Inflammatory macrophage (primary cell): ENCODE measurements around the gene CMTM1.
A peak's percentile ranks its signal among the peaks of the same experiment; 100 is the strongest.
"Not testable (repeated sequence)": the region's sequence is repeated elsewhere in the genome, so short reads cannot be mapped to it uniquely, and the experiment has no call there.

Source experiments
- DNase-seq, 2 donors: peaks; one replicate each; pipeline ENCODE4 v3.0.0-alpha.2; 2020 to 2022

Gene CMTM1

GRCh38 chr16:66594739-66595138 is 28.5 kb downstream of the CMTM1 start:
- DNase-seq: peak; percentile 70 to 81

GRCh38 chr16:66596559-66596958 is 30.3 kb downstream of the CMTM1 start:
- not testable (repeated sequence) for DNase-seq

GRCh38 chr16:66596986-66597848 is 31.0 kb downstream of the CMTM1 start:
- DNase-seq: no peak

GRCh38 chr16:66598111-66598510 is 31.9 kb downstream of the CMTM1 start:
- peak; percentile 47 to 60 for DNase-seq

DNA sequence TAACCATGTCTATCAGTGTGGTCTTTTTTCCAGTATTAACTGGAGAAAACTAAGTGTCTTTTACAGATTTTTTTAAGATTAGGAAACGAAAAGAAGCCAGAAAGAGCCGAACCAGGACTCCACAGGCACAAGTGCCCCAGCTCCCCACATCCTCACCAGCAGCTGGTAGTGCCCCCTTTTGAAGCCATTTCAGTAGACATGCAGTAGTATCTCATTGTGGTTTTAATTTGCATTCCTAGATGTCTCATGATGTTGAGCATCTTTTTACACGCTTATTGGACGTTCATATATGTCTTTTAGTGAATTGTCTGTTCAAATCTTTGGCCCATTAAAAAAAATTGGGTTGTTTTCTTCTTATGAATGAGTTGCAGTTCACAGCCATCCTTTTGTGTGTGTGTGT is 33.5 kb downstream of the CMTM1 start:
- no peak for DNase-seq

DNA sequence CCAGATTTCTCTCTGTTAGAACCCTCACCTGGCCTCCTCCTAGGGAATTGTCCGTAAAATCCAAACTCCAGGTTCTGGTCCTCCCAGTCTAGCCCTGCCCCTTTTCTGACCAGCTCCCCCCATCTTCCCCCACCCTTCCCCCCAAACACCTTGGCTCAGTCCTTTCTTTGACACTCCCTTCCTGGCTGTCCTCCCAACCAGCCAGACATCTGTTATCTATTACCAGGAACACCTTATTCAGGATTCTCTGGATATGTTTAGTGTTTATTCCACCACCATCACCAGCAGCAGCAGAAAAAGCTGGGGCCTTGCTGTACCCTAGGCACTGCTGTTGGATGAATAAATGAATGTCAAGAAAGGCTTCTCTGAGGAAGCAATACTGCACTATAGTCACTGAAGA is 34.2 kb downstream of the CMTM1 start:
- no peak for DNase-seq

DNA sequence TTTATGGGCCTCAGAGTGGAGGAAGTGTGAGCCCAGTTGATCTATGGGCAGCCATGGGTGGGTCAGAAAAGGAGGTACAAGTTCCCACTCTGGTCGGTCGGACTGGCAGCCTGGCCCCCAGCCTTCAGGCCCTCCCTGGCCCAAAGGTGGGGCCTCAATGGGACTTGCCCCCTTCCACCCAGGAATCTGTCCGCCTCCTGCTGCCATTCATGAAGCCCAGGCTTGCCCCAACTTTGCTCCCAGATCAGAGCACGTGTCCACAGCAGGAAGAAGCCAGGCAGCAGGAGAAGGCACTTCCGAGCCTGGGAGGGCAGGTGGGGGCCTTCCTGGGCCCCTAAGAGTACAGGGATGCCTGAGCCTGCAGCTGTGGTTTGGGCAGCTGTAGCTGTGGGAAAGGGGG is 35.2 kb downstream of the CMTM1 start:
- DNase-seq: no peak

DNA sequence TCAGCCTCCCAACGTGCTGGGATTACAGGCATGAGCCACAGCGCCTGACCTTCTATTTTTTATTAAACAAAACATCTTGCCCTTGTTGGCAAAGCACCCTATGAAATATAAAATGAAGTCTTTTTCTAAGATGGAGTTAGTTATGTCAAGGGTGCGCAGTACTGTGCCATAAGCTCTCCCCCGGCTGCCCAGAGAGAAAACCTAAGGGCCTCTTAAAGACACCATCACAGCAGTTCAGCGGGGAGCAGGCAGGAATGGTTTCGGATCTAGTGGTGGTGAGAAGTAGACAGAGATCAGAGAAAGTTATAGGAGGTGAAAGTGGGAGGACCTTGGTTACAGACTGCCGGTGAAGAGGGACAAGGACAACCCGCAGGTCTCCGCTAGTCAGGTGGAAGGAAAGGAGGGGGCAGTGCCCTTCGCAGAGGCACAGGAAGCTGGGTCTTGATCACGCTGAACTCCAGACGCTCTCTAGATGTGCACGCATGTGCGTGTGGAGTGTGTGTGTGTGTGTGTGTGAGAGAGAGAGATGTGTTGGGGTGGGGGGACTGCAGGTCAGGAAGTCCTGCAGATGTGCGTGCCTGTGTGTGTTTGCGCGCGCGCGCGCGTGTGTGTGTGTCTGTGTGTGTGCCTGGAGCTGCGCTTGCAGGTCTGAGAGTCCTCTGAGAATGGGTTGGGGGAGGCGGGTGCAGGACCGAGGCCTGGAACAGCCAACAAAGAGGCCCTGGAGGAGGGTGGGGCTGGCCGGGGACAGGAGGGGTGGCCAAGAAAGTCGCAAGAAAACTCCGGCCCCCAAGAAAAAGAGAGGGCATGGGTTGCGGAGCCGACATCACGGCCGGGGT is 37.5 kb downstream of the CMTM1 start:
- peak; percentile 30 to 49 for DNase-seq

- DNase-seq: peak; percentile 50 to 62
These were observed 38.3 kb downstream of the CMTM1 start, which contains the start of gene CMTM3 for GRCh38 chr16:66604376-66605176. CMTM3 (plus strand) TSS chr16:66604704; CDS start chr16:66604806, 102 bp downstream.

GRCh38 chr16:66605177-66605978 is 39.1 kb downstream of the CMTM1 start:
- peak; percentile 44 to 56 for DNase-seq

DNA sequence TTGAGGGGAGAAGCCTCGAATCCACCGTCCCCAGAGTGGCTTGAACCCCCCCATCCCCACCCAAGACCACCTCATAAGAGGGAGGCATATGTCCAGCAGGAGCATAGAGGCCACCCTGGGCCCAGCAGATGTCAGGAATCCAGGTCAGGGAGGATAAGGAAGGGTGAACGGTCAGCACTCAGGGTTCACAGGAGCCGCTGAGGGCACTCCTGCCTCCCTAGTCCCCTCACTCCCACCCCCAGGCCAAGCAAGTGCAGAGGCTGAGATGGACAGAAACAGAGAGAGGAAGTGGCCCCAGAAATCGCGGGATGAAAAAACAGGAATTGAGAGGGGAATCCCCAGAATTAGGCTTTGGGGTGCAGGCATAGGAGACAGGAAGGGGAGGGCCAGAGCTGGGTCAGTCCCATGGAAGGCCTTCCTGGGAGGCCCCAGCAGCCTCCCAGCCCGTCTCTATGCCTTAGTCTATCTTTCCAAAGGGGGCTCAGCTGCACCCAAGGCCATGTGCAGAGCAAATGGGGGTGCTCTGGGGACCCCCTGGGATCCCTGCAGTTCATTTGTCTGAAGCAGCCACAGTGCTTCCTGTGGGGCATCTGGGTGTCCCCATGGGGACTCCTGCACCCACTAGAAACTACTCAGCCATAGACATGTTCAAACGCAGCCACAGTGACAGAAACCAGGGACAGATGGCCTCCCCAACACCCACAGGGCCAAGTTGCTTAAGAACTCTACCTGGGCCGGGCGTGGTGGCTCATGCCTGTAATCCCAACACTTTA is 39.9 kb downstream of the CMTM1 start:
- DNase-seq: peak; percentile 77 to 78

DNA sequence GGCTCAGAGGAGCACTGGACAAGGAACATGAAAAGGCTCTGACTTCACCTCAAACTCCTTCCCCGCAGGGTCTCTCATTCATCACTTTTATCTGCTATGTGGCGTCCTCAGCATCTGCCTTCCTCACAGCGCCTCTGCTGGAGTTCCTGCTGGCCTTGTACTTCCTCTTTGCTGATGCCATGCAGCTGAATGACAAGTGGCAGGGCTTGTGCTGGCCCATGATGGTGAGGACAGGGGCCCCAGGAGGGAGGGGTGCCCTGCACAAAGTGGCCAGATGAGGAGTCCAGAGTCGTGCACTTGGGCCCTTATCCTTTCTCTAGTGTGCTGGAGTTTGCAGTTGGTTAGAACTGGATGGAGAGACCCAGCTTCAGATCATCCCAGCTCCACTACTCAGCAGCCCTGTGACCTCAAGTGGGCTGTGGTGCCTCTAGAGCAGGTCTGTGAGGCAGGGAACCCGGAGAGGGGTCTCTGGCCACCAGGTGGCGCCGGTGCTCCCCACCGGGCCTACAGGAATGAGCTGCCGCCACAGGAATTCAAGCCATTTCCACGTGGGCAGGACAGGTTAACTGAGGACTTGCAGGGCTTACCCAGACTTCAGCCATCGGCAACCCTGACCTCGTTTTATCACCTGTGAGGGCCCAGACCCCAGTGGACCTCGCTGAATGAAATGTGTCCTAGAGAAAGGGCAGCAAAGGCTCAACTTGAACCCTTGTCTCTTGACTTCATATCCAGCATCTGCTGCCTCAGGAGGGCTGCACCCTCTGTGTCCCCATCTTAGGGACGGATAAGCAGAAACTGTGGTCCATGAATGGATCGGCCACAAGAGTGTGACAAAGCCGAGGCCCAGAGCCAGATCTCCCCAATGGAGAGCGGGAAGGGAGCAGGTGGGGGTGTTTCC is 42.3 kb downstream of the CMTM1 start:
- DNase-seq: peak; percentile 46 to 57

- DNase-seq: no peak
These were observed 42.9 kb downstream of the CMTM1 start for GRCh38 chr16:66609139-66609510.

GRCh38 chr16:66610111-66610820 is 44.0 kb downstream of the CMTM1 start:
- DNase-seq: no peak

GRCh38 chr16:66611911-66612310 is 45.7 kb downstream of the CMTM1 start:
- not testable (repeated sequence) for DNase-seq

- no peak for DNase-seq
These were observed 46.2 kb downstream of the CMTM1 start for GRCh38 chr16:66612422-66612821.

- DNase-seq: no peak
These were observed 48.0 kb downstream of the CMTM1 start for GRCh38 chr16:66614161-66614802.

- DNase-seq: no peak
These were observed 49.9 kb downstream of the CMTM1 start for GRCh38 chr16:66616169-66616568.

GRCh38 chr16:66616592-66616991 is 50.4 kb downstream of the CMTM1 start:
- peak; percentile 32 to 34 for DNase-seq
